Thyroid gland (tissue), 4 donors: ENCODE measurements around the gene ACOT13.

ENCODE experiments used
- CTCF ChIP-seq, 6 experiments: fragments of 200-600 bp in 3 of 6; fragments of 450-650 bp in 3 of 6; sonication (generic) in 3 of 6; IDR thresholded peaks; one replicate each; pipeline ENCODE4 v1.5.1; 2016 to 2019; ENCODE audit warnings: antibody characterized with exemption in 6 of 6, mild to moderate bottlenecking in 2 of 6, inconsistent platforms in 1 of 6, moderate library complexity in 1 of 6
- POLR2A ChIP-seq, 2 donors: fragments of 450-650 bp; IDR thresholded peaks; one replicate each; pipeline ENCODE4 v1.6.1; 2017; ENCODE audit warnings: antibody characterized with exemption in 2 of 2, mild to moderate bottlenecking in 2 of 2, moderate library complexity in 1 of 2

- TF ChIP-seq CTCF (IDR thresholded peaks at IDR 0.05) (no peak), POLR2A (IDR thresholded peaks at IDR 0.05) (no peak)
Observed at GRCh38 chr6:24631671-24632070, 35.2 kb upstream of the ACOT13 start.
